Activated T-cell treated with anti-CD3 and anti-CD28 coated beads for 48 hours (primary cell): ENCODE measurements around the gene MRPL32.
"Not testable (repeated sequence)": the region's sequence is repeated elsewhere in the genome, so short reads cannot be mapped to it uniquely, and the experiment has no call there.

Source experiments
- DNase-seq: peaks from one replicate; pipeline ENCODE4 v3.0.0-alpha.2; 2020; ENCODE audit warnings: low read depth

The MRPL32 gene

GRCh38 chr7:42931834-42932651 lies at the start of gene MRPL32, which contains the start of gene PSMA2:
MRPL32 (plus strand) TSS chr7:42932376; CDS start chr7:42932387, 11 bp downstream.
PSMA2 (minus strand) TSS chr7:42932174; CDS start chr7:42932158, 16 bp downstream.
- peak; percentile 87 for DNase-seq

- DNase-seq, result no peak
Observed at GRCh38 chr7:42883950-42884349, 48.2 kb upstream of the MRPL32 start.

- DNase-seq, result not testable (repeated sequence)
Observed at GRCh38 chr7:42885183-42885582, 47.0 kb upstream of the MRPL32 start.

- no peak for DNase-seq
Observed at GRCh38 chr7:42886129-42886528, 46.0 kb upstream of the MRPL32 start.

GRCh38 chr7:42886893-42887505 lies 45.2 kb upstream of the MRPL32 start:
- no peak for DNase-seq

- DNase-seq, result no peak
Observed at GRCh38 chr7:42893346-42894240, 38.6 kb upstream of the MRPL32 start.

- no peak for DNase-seq
Observed at GRCh38 chr7:42900842-42901241, 31.3 kb upstream of the MRPL32 start.

- no peak for DNase-seq
Observed at GRCh38 chr7:42902331-42902730, 29.8 kb upstream of the MRPL32 start.

GRCh38 chr7:42906181-42906580 lies 26.0 kb upstream of the MRPL32 start:
- no peak for DNase-seq

- DNase-seq, result no peak
Observed at GRCh38 chr7:42907316-42907715, 24.9 kb upstream of the MRPL32 start.

- no peak for DNase-seq
Observed at GRCh38 chr7:42910306-42910705, 21.9 kb upstream of the MRPL32 start.

GRCh38 chr7:42911454-42912447 lies 20.4 kb upstream of the MRPL32 start, which contains the start of gene C7orf25:
C7orf25 (minus strand) TSS chr7:42912070; CDS start chr7:42910900, 1,170 bp downstream.
- DNase-seq, result peak; percentile 95

- no peak for DNase-seq
Observed at GRCh38 chr7:42913591-42913990, 18.6 kb upstream of the MRPL32 start.

- no peak for DNase-seq
Observed at GRCh38 chr7:42914009-42914408, 18.2 kb upstream of the MRPL32 start.

- no peak for DNase-seq
Observed at GRCh38 chr7:42914421-42915045, 17.6 kb upstream of the MRPL32 start.

GRCh38 chr7:42915356-42915755 lies 16.8 kb upstream of the MRPL32 start:
- DNase-seq, result no peak

- no peak for DNase-seq
Observed at GRCh38 chr7:42922017-42922753, 10.0 kb upstream of the MRPL32 start.

- no peak for DNase-seq
Observed at GRCh38 chr7:42924223-42924838, 7.8 kb upstream of the MRPL32 start.

GRCh38 chr7:42925630-42926029 lies 6.5 kb upstream of the MRPL32 start:
- no peak for DNase-seq
